Measurements from ENCODE around the gene EPS8L3. TPM values are rescaled to one million over a fixed set of nuclear protein-coding genes. Genes with fewer than 3 reads are reported as not detected.

EPS8L3 gene
- total and polyA plus RNA-seq, 9 of the 15 experiments (the other 6 are each of a cell fraction or from before 2014, with no cell fraction given) = 0.09 to 0.42 (median 0.14) TPM; not detected in 5

DNA sequence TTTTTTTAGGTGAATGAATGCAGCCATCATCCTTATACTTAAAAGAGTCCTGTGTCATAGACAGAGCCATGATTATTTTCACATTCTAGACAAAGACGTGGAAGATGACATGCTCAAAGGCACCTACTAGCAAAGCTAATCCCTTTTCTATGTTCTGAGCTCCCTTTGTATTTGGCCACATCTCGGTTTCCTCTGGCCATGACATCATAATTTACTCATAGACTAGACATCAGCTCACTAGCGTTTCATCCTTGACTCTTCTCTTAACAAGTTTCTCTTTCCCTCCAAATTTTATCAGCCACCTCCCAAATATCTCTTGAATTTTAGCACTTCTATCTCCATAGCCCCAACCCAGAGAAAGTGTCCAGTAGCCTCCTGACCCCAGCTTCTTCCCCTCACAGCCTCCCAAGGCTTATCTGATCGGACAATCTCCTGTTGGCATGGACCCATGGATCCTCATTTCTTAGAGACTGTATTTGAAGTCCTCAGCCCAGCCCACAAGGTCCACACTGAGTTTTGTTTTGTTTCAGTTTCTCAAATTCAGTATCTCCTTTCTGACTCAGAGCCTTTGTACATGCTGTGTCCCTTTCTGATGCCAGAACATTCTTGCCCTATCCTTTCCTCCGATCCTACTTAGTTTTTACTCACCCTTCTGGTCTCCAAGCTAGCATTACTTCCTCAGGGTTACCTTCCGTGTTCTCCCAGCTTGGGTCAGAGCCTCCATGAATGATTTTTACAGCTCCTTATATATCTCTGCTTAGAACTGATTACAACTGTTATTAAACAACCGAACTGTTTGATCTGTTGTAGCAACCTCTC is 33.0 kb upstream of the EPS8L3 start (continued):
- TF ChIP-seq, protein P1, sequence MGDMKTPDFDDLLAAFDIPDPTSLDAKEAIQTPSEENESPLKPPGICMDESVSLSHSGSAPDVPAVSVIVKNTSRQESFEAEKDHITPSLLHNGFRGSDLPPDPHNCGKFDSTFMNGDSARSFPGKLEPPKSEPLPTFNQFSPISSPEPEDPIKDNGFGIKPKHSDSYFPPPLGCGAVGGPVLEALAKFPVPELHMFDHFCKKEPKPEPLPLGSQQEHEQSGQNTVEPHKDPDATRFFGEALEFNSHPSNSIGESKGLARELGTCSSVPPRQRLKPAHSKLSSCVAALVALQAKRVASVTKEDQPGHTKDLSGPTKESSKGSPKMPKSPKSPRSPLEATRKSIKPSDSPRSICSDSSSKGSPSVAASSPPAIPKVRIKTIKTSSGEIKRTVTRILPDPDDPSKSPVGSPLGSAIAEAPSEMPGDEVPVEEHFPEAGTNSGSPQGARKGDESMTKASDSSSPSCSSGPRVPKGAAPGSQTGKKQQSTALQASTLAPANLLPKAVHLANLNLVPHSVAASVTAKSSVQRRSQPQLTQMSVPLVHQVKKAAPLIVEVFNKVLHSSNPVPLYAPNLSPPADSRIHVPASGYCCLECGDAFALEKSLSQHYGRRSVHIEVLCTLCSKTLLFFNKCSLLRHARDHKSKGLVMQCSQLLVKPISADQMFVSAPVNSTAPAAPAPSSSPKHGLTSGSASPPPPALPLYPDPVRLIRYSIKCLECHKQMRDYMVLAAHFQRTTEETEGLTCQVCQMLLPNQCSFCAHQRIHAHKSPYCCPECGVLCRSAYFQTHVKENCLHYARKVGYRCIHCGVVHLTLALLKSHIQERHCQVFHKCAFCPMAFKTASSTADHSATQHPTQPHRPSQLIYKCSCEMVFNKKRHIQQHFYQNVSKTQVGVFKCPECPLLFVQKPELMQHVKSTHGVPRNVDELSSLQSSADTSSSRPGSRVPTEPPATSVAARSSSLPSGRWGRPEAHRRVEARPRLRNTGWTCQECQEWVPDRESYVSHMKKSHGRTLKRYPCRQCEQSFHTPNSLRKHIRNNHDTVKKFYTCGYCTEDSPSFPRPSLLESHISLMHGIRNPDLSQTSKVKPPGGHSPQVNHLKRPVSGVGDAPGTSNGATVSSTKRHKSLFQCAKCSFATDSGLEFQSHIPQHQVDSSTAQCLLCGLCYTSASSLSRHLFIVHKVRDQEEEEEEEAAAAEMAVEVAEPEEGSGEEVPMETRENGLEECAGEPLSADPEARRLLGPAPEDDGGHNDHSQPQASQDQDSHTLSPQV (IDR thresholded peaks at IDR 0.05) = peak; percentile 76
- TF ChIP-seq, protein P2, sequence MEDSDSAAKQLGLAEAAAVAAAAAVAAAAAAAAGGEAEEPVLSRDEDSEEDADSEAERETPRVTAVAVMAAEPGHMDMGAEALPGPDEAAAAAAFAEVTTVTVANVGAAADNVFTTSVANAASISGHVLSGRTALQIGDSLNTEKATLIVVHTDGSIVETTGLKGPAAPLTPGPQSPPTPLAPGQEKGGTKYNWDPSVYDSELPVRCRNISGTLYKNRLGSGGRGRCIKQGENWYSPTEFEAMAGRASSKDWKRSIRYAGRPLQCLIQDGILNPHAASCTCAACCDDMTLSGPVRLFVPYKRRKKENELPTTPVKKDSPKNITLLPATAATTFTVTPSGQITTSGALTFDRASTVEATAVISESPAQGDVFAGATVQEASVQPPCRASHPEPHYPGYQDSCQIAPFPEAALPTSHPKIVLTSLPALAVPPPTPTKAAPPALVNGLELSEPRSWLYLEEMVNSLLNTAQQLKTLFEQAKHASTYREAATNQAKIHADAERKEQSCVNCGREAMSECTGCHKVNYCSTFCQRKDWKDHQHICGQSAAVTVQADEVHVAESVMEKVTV (CRISPR knock-in tag; IDR thresholded peaks at IDR 0.05) = peak; percentile 6; the same call in 1 of the 2 replicates
- TF ChIP-seq EHMT2 (IDR thresholded peaks at IDR 0.05) (peak; percentile 68; the same call in 1 of the 2 replicates), CTBP1 (IDR thresholded peaks at IDR 0.05; ENCODE audit: borderline replicate concordance) (peak; percentile 70), TEAD1 (CRISPR knock-in tag; IDR thresholded peaks at IDR 0.05) (peak in 1 of 2 experiments; percentile 46; a peak in 1 of 4 replicates), ZNF263 (CRISPR knock-in tag; IDR thresholded peaks at IDR 0.05; ENCODE audit: borderline replicate concordance) (no peak), NR2C2 (CRISPR knock-in tag; IDR thresholded peaks at IDR 0.05) (no peak), NR2C2 (tag; IDR thresholded peaks at IDR 0.05) (peak; percentile 61)
- TF ChIP-seq, protein P3, sequence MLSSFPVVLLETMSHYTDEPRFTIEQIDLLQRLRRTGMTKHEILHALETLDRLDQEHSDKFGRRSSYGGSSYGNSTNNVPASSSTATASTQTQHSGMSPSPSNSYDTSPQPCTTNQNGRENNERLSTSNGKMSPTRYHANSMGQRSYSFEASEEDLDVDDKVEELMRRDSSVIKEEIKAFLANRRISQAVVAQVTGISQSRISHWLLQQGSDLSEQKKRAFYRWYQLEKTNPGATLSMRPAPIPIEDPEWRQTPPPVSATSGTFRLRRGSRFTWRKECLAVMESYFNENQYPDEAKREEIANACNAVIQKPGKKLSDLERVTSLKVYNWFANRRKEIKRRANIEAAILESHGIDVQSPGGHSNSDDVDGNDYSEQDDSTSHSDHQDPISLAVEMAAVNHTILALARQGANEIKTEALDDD (IDR thresholded peaks at IDR 0.05) = peak; percentile 21; the same call in 1 of the 2 replicates
- TF ChIP-seq, protein P4, sequence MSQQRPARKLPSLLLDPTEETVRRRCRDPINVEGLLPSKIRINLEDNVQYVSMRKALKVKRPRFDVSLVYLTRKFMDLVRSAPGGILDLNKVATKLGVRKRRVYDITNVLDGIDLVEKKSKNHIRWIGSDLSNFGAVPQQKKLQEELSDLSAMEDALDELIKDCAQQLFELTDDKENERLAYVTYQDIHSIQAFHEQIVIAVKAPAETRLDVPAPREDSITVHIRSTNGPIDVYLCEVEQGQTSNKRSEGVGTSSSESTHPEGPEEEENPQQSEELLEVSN (IDR thresholded peaks at IDR 0.05; ENCODE audit: borderline replicate concordance in 1 of 2, extremely low read depth in 1 of 2, insufficient read depth in 1 of 2, insufficient read length in 1 of 2, low read depth in 1 of 2, low read length in 1 of 2, poor library complexity in 1 of 2, severe bottlenecking in 1 of 2) = peak; percentile 12 to 23
- TF ChIP-seq, protein P5, sequence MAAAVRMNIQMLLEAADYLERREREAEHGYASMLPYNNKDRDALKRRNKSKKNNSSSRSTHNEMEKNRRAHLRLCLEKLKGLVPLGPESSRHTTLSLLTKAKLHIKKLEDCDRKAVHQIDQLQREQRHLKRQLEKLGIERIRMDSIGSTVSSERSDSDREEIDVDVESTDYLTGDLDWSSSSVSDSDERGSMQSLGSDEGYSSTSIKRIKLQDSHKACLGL (CRISPR knock-in tag; IDR thresholded peaks at IDR 0.05; ENCODE audit: borderline replicate concordance, poor library complexity, severe bottlenecking) = no peak
